Measurements from ENCODE around the gene MACROD2. TPM values are rescaled to one million over a fixed set of nuclear protein-coding genes. Genes with fewer than 3 reads are reported as not detected.

MACROD2 gene
- polyA plus RNA-seq, 1 donor (not counting 4 experiments of a cell fraction or from before 2014, with no cell fraction given): 0.71 TPM

- Histone ChIP-seq H3K4me3 (ENCODE audit: control insufficient read depth in 2 of 3, extremely low read depth in 1 of 3, insufficient read depth in 2 of 3, low read depth in 1 of 3, low read length in 3 of 3) (no peak overlapping the region), H3K9me3 (ENCODE audit: control insufficient read depth, low read depth, low read length) (no peaks in the 10 kb centered on the region), H3K9ac (ENCODE audit: control insufficient read depth, extremely low read depth, insufficient read depth, low read length) (no peak overlapping the region), H3K9me1 (ENCODE audit: control insufficient read depth, extremely low read depth, insufficient read depth, low read length) (no peaks in the 10 kb centered on the region), H3K79me2 (ENCODE audit: control insufficient read depth, insufficient read depth, low read length) (no peaks in the 10 kb centered on the region), H3K4me2 (ENCODE audit: control insufficient read depth, extremely low read depth, insufficient read depth, low read depth, low read length) (no peak overlapping the region), H4K20me1 (ENCODE audit: control insufficient read depth, extremely low read depth, insufficient read depth, low read length) (no peaks in the 10 kb centered on the region), H3K36me3 (ENCODE audit: control insufficient read depth in 2 of 2, extremely low read depth in 1 of 2, insufficient read depth in 2 of 2, low read length in 2 of 2) (no peaks in the 10 kb centered on the region), H3K27ac (ENCODE audit: control insufficient read depth, insufficient read depth, low read length) (no peak overlapping the region), H2AFZ (ENCODE audit: control insufficient read depth, low read length) (no peak overlapping the region), H3K4me1 (ENCODE audit: control insufficient read depth, extremely low read depth, insufficient read depth, low read length) (no peaks in the 10 kb centered on the region), H3K27me3 (ENCODE audit: control insufficient read depth, extremely low read depth, insufficient read depth, low read length) (no peaks in the 10 kb centered on the region)
- dilution Hi-C loops (cut with MboI; ENCODE audit: extremely low pct_ligation_motif_present, low sequenced_read_pairs): no loop called here
- no peak for DNase-seq (ENCODE audit: low read depth, low spot score)
- no peak for TF ChIP-seq EZH2 (IDR thresholded peaks at IDR 0.05; ENCODE audit: low read length)
- TF ChIP-seq CTCF (optimal IDR thresholded peaks at IDR 0.05 in 1 of 3, IDR thresholded peaks at IDR 0.05 in 1 of 3, conservative IDR thresholded peaks at IDR 0.05 in 1 of 3; ENCODE audit: extremely low read depth in 1 of 3, insufficient read depth in 2 of 3, low read length in 3 of 3): no peak
- no peak for FAIRE-seq
Measured at GRCh38 chr20:16098890-16099639, 2103.7 kb downstream of the MACROD2 start.

- FAIRE-seq: no peak
- no peak overlapping the region for H3K4me2 ChIP-seq (ENCODE audit: control insufficient read depth, extremely low read depth, insufficient read depth, low read depth, low read length)
Measured at GRCh38 chr20:16100111-16100510, 2104.8 kb downstream of the MACROD2 start.

More at GRCh38 chr20:16100111-16100510, 2104.8 kb downstream of the MACROD2 start:
- no peak overlapping the region for H2AFZ ChIP-seq (ENCODE audit: control insufficient read depth, low read length)
- no peaks in the 10 kb centered on the region for H3K9me3 ChIP-seq (ENCODE audit: control insufficient read depth, low read depth, low read length)
- no peaks in the 10 kb centered on the region for H3K36me3 ChIP-seq (ENCODE audit: control insufficient read depth in 2 of 2, extremely low read depth in 1 of 2, insufficient read depth in 2 of 2, low read length in 2 of 2)
- dilution Hi-C loops (cut with MboI; ENCODE audit: extremely low pct_ligation_motif_present, low sequenced_read_pairs): no loop called here
- no peaks in the 10 kb centered on the region for H4K20me1 ChIP-seq (ENCODE audit: control insufficient read depth, extremely low read depth, insufficient read depth, low read length)
- no peaks in the 10 kb centered on the region for H3K4me1 ChIP-seq (ENCODE audit: control insufficient read depth, extremely low read depth, insufficient read depth, low read length)
- H3K27ac ChIP-seq (ENCODE audit: control insufficient read depth, insufficient read depth, low read length): no peak overlapping the region
- no peak overlapping the region for H3K9ac ChIP-seq (ENCODE audit: control insufficient read depth, extremely low read depth, insufficient read depth, low read length)
- TF ChIP-seq CTCF (optimal IDR thresholded peaks at IDR 0.05 in 1 of 3, IDR thresholded peaks at IDR 0.05 in 1 of 3, conservative IDR thresholded peaks at IDR 0.05 in 1 of 3; ENCODE audit: extremely low read depth in 1 of 3, insufficient read depth in 2 of 3, low read length in 3 of 3) (no peak), EZH2 (IDR thresholded peaks at IDR 0.05; ENCODE audit: low read length) (no peak)
- H3K79me2 ChIP-seq (ENCODE audit: control insufficient read depth, insufficient read depth, low read length): no peaks in the 10 kb centered on the region
- H3K27me3 ChIP-seq (ENCODE audit: control insufficient read depth, extremely low read depth, insufficient read depth, low read length): no peaks in the 10 kb centered on the region
- no peaks in the 10 kb centered on the region for H3K9me1 ChIP-seq (ENCODE audit: control insufficient read depth, extremely low read depth, insufficient read depth, low read length)
- H3K4me3 ChIP-seq (ENCODE audit: control insufficient read depth in 2 of 3, extremely low read depth in 1 of 3, insufficient read depth in 2 of 3, low read depth in 1 of 3, low read length in 3 of 3): no peak overlapping the region
- DNase-seq (ENCODE audit: low read depth, low spot score): no peak
